ENCODE measurements around the gene ASTN2. TPM values are rescaled to one million over a fixed set of nuclear protein-coding genes. Genes with fewer than 3 reads are reported as not detected.
A peak's percentile ranks its signal among the peaks of the same experiment; 100 is the strongest.

ASTN2 gene
- total and polyA plus RNA-seq, 10 of the 15 experiments (the other 5 are each of a cell fraction or from before 2014, with no cell fraction given): 1.4 to 15.7 (median 7.0) TPM

GRCh38 chr9:116450378-116451139 is 964.3 kb downstream of the ASTN2 start (continued):
- TF ChIP-seq ZBTB11 (CRISPR knock-in tag; IDR thresholded peaks at IDR 0.05) (no peak), HDGF (IDR thresholded peaks at IDR 0.05) (no peak), IKZF1 (conservative IDR thresholded peaks at IDR 0.05) (peak; percentile 36; the same call in 1 of the 2 replicates), PAX8 (IDR thresholded peaks at IDR 0.05) (no peak), MAX (IDR thresholded peaks at IDR 0.05; ENCODE audit: low read depth, low read length) (no peak), FOXK2 (IDR thresholded peaks at IDR 0.05) (no peak), MTA2 (IDR thresholded peaks at IDR 0.05; ENCODE audit: low read depth) (0 out of 2 replicates have a peak, but pooled peaks have one; percentile 18), RUNX3 (IDR thresholded peaks at IDR 0.05; ENCODE audit: low read length) (peak; percentile 25), IKZF2 (IDR thresholded peaks at IDR 0.05) (peak in 1 of 2 experiments; percentile 30; a peak in 1 of 4 replicates)

GRCh38 chr9:116449949-116450348 is 964.9 kb downstream of the ASTN2 start:
- POLR2A ChIA-PET: interaction anchor here (0.6 kb wide), 1 partner anchor 1154 kb away, joined by 7 read pairs; no protein-coding TSS in a partner anchor
- BruUV-seq (replicated peaks): no TSS peak
- TF ChIP-seq TBL1XR1 (IDR thresholded peaks at IDR 0.05; ENCODE audit: low read depth, low read length): no peak
- TF ChIP-seq ZNF687 (IDR thresholded peaks at IDR 0.05): no peak
- TF ChIP-seq BCL11A (IDR thresholded peaks at IDR 0.05; ENCODE audit: low read depth, low read length): no peak
- TF ChIP-seq ESRRA (IDR thresholded peaks at IDR 0.05; ENCODE audit: low read length): no peak
- TF ChIP-seq GATAD2B (conservative IDR thresholded peaks at IDR 0.05; ENCODE audit: low read depth): no peak
- TF ChIP-seq STAT3 (IDR thresholded peaks at IDR 0.05; ENCODE audit: low read depth, low read length): no peak
- no peak for TF ChIP-seq YBX1 (IDR thresholded peaks at IDR 0.05)
- TF ChIP-seq LARP7 (IDR thresholded peaks at IDR 0.05): no peak

More at GRCh38 chr9:116449949-116450348, 964.9 kb downstream of the ASTN2 start:
- Histone ChIP-seq H3K4me2 (ENCODE audit: control insufficient read depth, insufficient read depth) (peak overlapping the region; percentile 10; the same call in 1 of the 2 replicates), H4K20me1 (ENCODE audit: control insufficient read depth, insufficient read depth) (no peaks in the 10 kb centered on the region), H3K9me3 (replicated peaks; ENCODE audit: control insufficient read depth, insufficient read depth, low read length) (no peaks in the 10 kb centered on the region), H3K79me2 (ENCODE audit: control insufficient read depth, insufficient read depth, low read length) (no peaks in the 10 kb centered on the region), H3K36me3 (ENCODE audit: control insufficient read depth in 2 of 2, insufficient read depth in 2 of 2, low read length in 1 of 2) (no peaks in the 10 kb centered on the region), H2AFZ (ENCODE audit: control insufficient read depth, low read depth, low read length) (no peak overlapping the region), H3K27me3 (replicated peaks in 1 of 2; ENCODE audit: control insufficient read depth in 2 of 2, insufficient read depth in 2 of 2, low read length in 1 of 2) (no peaks in the 10 kb centered on the region), H3K4me1 (ENCODE audit: control insufficient read depth, insufficient read depth, low read length) (peaks cover 9% of the 10 kb centered on the region), H3K27ac (ENCODE audit: control insufficient read depth, insufficient read depth) (no peak overlapping the region), H3K9ac (ENCODE audit: control insufficient read depth, insufficient read depth, low read length) (no peak overlapping the region), H3K4me3 (no peak overlapping the region)
- intact Hi-C loops (cut with micrococcal nuclease; ENCODE audit: unreplicated experiment): loop anchor here (2.0 kb wide), 1 partner anchor 69 kb away; no protein-coding TSS in a partner anchor
- CTCF ChIA-PET: no interaction called here
- RAD21 ChIA-PET (ENCODE audit: unreplicated experiment): interaction anchor here (1.1 kb wide), 1 partner anchor 15 kb away, joined by 3 read pairs; no protein-coding TSS in a partner anchor
- in situ Hi-C loops (cut with MboI): no loop called here
- WGBS (ENCODE audit: insufficient coverage, insufficient replicate concordance, low lambda C conversion rate, missing lambda C conversion rate): 51% methylated on average over 3 of the region's 3 CpGs
- no peak for DNase-seq (ENCODE audit: low read depth, low spot score)
- SMC1A ChIA-PET (ENCODE audit: uncharacterized antibody, unreplicated experiment): no interaction called here
- ATAC-seq: no peak
- FAIRE-seq: no peak
